GM13976 (cell line): ENCODE measurements around the gene BCOR.

Experiments used
- DNase-seq: peaks from one replicate; pipeline ENCODE4 v3.0.0; 2012; ENCODE audit warnings: low spot score
- in situ Hi-C: fragments of 300-500 bp; cut with MboI; formaldehyde crosslinking; loops from one replicate; pipeline ENCODE4 v1.12.0; 2022; ENCODE audit warnings: low sequenced_read_pairs, mixed read lengths, inconsistent platforms; ENCODE audit not compliant: unreplicated experiment
- TF ChIP-seq, protein P1 (sequence below): IDR thresholded peaks from 2 replicates; pipeline ENCODE4 v1.5.1; 2012; ENCODE audit warnings: borderline replicate concordance, mild to moderate bottlenecking; ENCODE audit not compliant: insufficient read depth; ENCODE audit errors: extremely low read depth, missing control alignments, control extremely low read depth

The BCOR gene

DNA sequence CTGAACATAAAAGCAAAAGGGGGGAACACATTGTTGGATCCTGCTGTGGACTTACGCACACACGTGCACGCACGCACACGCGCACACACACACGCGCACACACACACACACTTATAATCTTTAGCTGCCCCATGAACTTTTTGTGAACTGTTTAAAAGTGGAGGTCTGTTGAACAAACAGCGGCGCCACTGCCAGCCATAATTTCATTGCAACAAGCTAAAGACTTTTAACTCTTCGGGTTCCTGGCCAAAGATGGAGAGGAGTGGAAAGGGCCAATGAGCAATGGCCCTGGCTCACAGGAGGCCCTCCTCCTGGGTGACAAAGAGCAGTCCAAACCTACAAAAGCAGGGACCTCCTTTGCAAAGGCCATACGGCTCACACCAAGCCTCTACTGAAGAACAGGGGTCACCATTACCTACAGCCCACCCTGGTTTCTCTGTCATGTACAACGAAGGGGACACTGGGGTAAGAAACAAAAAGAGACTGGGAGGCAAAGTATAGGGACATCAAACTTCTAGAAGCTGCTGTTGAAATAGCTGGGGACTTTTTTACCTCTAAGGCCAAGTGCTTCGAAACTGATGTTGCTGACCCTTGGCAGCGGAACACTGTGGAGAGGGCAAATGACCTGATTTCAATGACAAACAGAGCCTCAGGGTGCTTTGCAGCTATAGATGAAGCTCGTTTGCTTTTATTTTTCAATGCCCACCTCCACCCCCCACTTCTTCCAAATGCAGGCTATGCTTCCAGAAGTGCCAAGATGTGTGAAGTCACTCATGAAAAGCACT is 16.7 kb downstream of the BCOR start:
- DNase-seq = no peak
- TF ChIP-seq, protein P1, sequence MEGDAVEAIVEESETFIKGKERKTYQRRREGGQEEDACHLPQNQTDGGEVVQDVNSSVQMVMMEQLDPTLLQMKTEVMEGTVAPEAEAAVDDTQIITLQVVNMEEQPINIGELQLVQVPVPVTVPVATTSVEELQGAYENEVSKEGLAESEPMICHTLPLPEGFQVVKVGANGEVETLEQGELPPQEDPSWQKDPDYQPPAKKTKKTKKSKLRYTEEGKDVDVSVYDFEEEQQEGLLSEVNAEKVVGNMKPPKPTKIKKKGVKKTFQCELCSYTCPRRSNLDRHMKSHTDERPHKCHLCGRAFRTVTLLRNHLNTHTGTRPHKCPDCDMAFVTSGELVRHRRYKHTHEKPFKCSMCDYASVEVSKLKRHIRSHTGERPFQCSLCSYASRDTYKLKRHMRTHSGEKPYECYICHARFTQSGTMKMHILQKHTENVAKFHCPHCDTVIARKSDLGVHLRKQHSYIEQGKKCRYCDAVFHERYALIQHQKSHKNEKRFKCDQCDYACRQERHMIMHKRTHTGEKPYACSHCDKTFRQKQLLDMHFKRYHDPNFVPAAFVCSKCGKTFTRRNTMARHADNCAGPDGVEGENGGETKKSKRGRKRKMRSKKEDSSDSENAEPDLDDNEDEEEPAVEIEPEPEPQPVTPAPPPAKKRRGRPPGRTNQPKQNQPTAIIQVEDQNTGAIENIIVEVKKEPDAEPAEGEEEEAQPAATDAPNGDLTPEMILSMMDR = no peak
- in situ Hi-C loops = no loop called here

DNA sequence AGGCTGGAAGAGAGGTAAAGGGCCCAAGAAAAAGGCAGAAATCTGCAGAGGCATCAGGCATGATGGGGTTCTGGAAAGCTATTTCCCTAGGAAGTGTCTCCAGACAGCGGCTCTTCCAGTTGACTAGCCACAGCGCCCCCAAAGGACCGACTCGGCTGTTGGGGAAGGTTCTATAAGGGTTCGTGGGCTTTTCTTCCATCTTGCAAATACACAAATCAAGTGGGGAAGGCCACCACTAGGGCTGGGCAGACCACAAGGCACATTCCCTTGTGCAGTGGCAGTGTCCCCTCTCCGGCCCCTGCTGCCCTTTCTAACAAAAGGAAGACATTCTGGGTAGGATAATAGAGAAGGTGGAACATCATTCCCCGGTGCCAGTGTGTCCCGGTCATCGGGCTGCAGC is 18.2 kb downstream of the BCOR start:
- TF ChIP-seq, protein P1 = no peak
- in situ Hi-C loops = no loop called here
- DNase-seq = no peak

DNA sequence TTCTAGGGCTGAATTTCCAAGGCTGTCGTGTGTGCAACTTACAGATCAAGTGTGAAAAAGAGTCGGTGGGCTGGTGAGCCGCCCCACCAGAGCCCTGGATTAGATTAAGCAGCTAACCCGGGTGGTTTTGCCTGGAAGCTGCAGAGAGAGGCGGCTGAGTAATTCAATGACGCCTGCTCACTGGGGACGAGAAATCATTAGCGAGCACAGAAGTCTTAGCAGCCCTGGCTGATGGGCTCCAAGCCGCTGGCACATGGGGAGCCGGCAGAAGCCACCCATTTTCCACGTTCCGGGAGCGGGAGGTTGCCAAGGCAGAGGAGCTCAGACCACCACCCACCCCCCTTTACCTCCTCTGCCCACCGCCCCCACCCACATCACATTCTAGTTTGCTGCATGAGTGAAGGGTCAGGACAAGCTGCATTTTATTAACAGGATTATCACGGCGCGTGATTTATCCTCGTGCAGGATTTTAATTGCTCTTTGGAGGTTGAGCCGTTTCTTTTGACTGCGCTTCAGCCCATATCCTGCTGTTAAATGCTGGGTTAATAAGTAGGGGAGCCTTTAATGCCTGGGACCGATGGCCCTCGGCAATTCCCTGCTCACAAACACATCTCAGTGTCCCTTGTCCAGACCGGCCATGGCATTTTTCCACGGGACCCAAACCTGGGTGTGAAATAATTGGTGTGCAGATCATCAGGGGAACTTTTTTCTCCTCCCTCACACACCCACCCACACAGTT is 19.1 kb downstream of the BCOR start:
- in situ Hi-C loops = no loop called here
- DNase-seq = no peak
- TF ChIP-seq, protein P1 = no peak

DNA sequence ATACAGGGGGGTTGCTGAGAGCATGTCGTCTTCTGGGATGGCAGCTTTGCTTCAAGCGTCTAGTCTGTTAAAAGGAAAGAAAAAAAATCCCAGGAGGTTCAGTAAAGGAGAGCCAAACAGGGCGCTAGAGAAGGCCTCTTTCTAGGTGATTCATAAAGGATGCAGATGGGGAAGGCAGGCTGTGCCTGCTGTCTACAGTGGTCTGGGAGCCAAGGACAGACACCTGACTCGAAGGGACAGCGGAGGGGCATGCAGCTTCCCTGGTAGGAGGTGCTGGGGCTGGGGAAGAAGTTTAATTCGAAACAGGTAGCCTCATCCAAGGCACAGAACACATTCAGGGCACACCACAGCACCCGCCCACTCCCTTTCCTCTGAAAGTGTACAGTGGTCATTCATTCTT is 19.9 kb downstream of the BCOR start:
- TF ChIP-seq, protein P1 = no peak
- DNase-seq = no peak
- in situ Hi-C loops = no loop called here

DNA sequence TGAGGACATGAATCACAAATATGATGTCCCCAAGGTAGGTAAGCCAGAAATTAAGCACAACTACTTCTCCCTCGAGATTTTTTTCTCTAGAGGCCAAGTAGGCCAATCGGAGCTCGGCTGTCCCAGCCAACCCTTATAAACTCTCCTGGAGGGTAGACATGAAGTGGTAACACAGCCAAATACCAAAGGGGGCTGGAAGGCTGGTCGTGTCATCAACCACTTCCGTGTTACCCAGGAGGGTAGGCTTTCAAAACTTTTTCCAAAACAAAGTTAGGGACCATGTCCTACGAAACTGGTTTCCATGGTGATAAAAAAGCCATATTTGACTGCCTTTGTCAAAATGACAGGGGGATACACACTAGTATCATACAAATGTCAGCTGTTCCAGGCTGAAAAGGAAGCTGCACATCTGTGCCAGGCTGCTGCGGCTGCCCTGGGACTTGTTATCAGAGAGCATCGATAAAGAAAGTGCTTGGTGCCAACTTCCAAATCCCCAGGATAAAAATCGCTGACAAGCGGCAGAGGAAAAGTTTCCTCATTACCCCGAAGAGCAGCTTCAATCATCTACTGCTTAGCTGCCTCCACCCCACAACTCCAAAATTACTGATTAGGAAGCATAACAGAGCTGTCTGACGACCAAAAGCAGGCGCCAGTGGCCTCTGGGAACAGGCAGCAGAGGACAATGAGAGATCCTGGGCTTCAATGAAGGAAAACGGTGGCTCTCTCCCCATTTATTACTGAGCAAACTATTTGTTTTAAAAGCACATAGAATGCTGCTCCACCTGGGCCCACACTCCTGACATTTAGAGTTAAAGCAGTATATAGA is 20.8 kb downstream of the BCOR start:
- DNase-seq = no peak
- TF ChIP-seq, protein P1 = no peak
- in situ Hi-C loops = no loop called here

DNA sequence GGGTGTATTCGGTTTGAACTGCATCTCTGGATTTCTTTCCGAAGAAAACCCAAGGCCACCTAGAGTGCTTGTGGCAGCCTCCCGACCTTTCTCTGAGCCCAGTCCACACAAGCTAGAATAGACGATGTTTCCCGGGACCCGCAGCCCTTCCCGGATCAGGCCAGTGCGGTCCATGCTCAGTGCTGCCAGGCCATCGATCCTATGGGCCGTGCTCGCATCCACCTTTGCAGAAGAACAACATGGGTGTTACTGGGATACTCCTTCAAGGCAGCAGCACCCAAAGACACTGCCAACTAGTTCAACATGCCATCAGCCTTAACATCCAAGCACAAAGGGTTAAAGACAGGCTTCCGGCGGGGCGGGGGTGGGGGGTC is 22.8 kb downstream of the BCOR start:
- DNase-seq = no peak
- TF ChIP-seq, protein P1 = no peak
- in situ Hi-C loops = no loop called here
